ENCODE data around the gene SNU13. TPM values are rescaled to one million over a fixed set of nuclear protein-coding genes. Genes with fewer than 3 reads are reported as not detected.

The SNU13 gene
- total and polyA plus RNA-seq, 2 of the 4 experiments (the other 2 are of a cell fraction) = 122 to 185 TPM

- in situ Hi-C loops (cut with MboI; ENCODE audit: low sequenced_read_pairs) (no loop called here), intact Hi-C loops (cut with micrococcal nuclease) (no loop called here), dilution Hi-C loops (cut with HindIII; ENCODE audit: low sequenced_read_pairs, unreplicated experiment) (no loop called here)
- Histone ChIP-seq H2AK9ac (replicated peaks; ENCODE audit: low read depth, low read length, poor library complexity) (no peak overlapping the region), H3K4me3 (ENCODE audit: insufficient read depth, low read depth, low read length) (no peak overlapping the region), H3K9ac (ENCODE audit: low read depth, low read length) (no peak overlapping the region), H2BK20ac (ENCODE audit: low read depth, low read length) (no peak overlapping the region), H3K27ac (ENCODE audit: insufficient read depth, low read length) (no peak overlapping the region), H3K27me3 (ENCODE audit: control insufficient read depth, insufficient read depth, low read length) (no peaks in the 10 kb centered on the region), H3K9me1 (ENCODE audit: insufficient read depth, low read length) (peaks cover 5% of the 10 kb centered on the region; the same call in 1 of the 2 replicates), H3K4ac (ENCODE audit: low read depth, low read length) (no peak overlapping the region), H3K79me1 (ENCODE audit: low read depth in 1 of 2, low read length in 2 of 2) (peaks cover 25 to 46% of the 10 kb centered on the region in 2 experiments), H2BK120ac (ENCODE audit: low read depth, low read length) (no peak overlapping the region), H3K4me1 (ENCODE audit: control insufficient read depth, insufficient read depth, low read length) (no peaks in the 10 kb centered on the region; the same call in 1 of the 2 replicates), H3K18ac (ENCODE audit: low read depth, low read length) (no peak overlapping the region), H3K36me3 (ENCODE audit: control insufficient read depth, insufficient read depth, low read length) (peaks cover 56% of the 10 kb centered on the region), H3K4me2 (ENCODE audit: low read depth, low read length) (no peak overlapping the region), H2AFZ (replicated peaks; ENCODE audit: low read length, poor library complexity) (no peak overlapping the region), H2BK15ac (ENCODE audit: low read depth, low read length) (no peak overlapping the region), H3K9me3 (ENCODE audit: control insufficient read depth, insufficient read depth, low read length) (no peaks in the 10 kb centered on the region), H4K5ac (ENCODE audit: low read depth, low read length) (no peak overlapping the region), H3K56ac (ENCODE audit: extremely low read depth, insufficient read depth, low read length) (no peak overlapping the region), H4K20me1 (ENCODE audit: insufficient read depth, low read length) (no peaks in the 10 kb centered on the region; the same call in none of the 2 replicates), H3K23ac (ENCODE audit: low read depth, low read length) (no peak overlapping the region), H4K91ac (ENCODE audit: insufficient read depth, low read depth, low read length) (no peak overlapping the region), H4K8ac (ENCODE audit: low read depth in 2 of 2, low read length in 2 of 2) (no peak overlapping the region), H2BK5ac (ENCODE audit: low read depth, low read length, poor library complexity, severe bottlenecking) (no peak overlapping the region), H3K14ac (replicated peaks; ENCODE audit: low read depth, low read length) (no peak overlapping the region), H2AK5ac (ENCODE audit: low read depth, low read length) (no peak overlapping the region)
- ATAC-seq (ENCODE audit: low read depth) (peak; percentile 40), DNase-seq (no peak)
- ChIA-PET CTCF (interaction anchor here (1.2 to 1.5 kb wide), 2 partner anchors 19 to 49 kb away, joined by 4 to 5 read pairs; no protein-coding TSS in a partner anchor), POLR2A (ENCODE audit: unreplicated experiment) (no interaction called here)
- no peak for TF ChIP-seq RCOR1 (IDR thresholded peaks at IDR 0.05; ENCODE audit: insufficient replicate concordance, low read length)
- no peak for TF ChIP-seq USF2 (IDR thresholded peaks at IDR 0.05; ENCODE audit: low read depth, low read length)
- TF ChIP-seq RAD21 (IDR thresholded peaks at IDR 0.05; ENCODE audit: low read length) = no peak
- TF ChIP-seq NFE2L2 (IDR thresholded peaks at IDR 0.05; ENCODE audit: low read depth, low read length) = no peak
- no peak for TF ChIP-seq SMC3 (IDR thresholded peaks at IDR 0.05; ENCODE audit: low read depth, low read length)
- TF ChIP-seq ELK1 (IDR thresholded peaks at IDR 0.05; ENCODE audit: borderline replicate concordance, low read depth, low read length) = no peak
- TF ChIP-seq BHLHE40 (IDR thresholded peaks at IDR 0.05; ENCODE audit: low read depth, low read length) = no peak
- TF ChIP-seq MXI1 (IDR thresholded peaks at IDR 0.05; ENCODE audit: borderline replicate concordance, low read depth, low read length) = no peak
- no peak for TF ChIP-seq CHD1 (IDR thresholded peaks at IDR 0.05; ENCODE audit: low read depth, low read length)
- no peak for TF ChIP-seq RFX5 (IDR thresholded peaks at IDR 0.05; ENCODE audit: low read depth, low read length)
- no peak for TF ChIP-seq CEBPB (IDR thresholded peaks at IDR 0.05; ENCODE audit: low read depth, low read length)
- TF ChIP-seq MAZ (IDR thresholded peaks at IDR 0.05; ENCODE audit: borderline replicate concordance, low read depth, low read length) = no peak
- no peak for TF ChIP-seq MAFK (IDR thresholded peaks at IDR 0.05; ENCODE audit: low read depth, low read length)
- TF ChIP-seq FOS (IDR thresholded peaks at IDR 0.05; ENCODE audit: low read depth, low read length) = no peak
- WGBS, 2 experiments (ENCODE audit: extremely low coverage in 2 of 2, insufficient read length in 1 of 2) = no CpG with 5 or more reads among the region's 1 CpG
- no TSS peak for BruUV-seq (replicated peaks)
These were observed 40.2 kb downstream of the SNU13 start for GRCh38 chr22:41648432-41648831.

Measured in IMR-90 (cell line).